Activated CD8-positive, alpha-beta memory T cell treated with anti-CD3 and anti-CD28 coated beads, Interleukin-2, amount 50 U/mL, for 48 hours (primary cell): ENCODE results near the gene TTC28.

Source experiments
- DNase-seq: peaks from one replicate; pipeline ENCODE4 v3.0.0-alpha.2; 2020

The TTC28 gene

GRCh38 chr22:28014211-28015045, 665.2 kb downstream of the TTC28 start:
- no peak for DNase-seq

DNA sequence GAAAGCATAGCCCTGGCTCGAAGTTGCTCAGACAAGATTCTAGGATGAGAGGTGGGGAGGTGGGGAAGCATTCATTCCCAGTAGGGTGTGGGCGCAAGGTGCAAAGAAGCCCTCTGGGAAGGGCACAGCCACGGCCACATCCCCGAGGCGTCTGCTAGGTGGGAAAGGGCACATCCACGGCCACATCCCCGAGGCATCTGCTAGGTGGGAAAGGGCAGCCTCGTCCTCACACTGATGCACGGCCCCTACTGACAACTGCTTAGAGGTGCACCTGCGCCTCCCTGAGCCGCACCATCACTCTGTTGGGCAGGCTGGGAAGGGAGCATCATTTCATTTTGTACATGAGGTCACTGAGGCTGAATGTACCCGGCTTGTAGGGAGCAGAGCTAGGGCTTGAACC, 666.0 kb downstream of the TTC28 start:
- DNase-seq = no peak

DNA sequence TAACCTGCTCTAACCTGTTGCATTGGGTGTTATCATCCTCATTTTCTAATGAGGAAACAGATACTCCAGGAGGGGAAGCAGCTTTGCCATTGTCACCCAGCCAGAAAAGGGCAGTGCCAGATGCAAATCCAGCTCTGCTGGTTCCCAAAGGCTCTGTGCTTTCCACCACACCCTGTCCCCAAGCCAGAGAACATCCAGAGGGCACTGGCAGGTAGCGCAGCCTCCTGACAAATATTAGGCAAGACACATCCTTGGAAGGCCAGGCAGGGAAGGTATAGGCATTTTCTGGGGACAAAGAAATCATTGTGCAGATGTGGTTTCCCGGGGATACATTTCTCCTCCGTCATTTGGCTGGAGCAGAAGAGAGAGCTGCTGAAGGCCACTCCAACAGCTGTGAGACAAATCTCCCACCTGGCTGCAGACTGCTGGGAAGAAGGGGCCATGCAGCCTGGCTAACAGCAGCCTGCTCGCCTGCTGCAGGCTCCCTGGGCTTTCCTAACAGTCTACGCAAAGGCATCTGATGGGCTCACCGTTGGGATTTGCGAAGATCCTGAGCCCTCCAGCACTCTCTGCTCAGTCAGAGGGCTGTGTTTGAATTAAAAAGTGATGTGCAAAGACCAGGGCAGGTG, 666.7 kb downstream of the TTC28 start:
- no peak for DNase-seq

DNA sequence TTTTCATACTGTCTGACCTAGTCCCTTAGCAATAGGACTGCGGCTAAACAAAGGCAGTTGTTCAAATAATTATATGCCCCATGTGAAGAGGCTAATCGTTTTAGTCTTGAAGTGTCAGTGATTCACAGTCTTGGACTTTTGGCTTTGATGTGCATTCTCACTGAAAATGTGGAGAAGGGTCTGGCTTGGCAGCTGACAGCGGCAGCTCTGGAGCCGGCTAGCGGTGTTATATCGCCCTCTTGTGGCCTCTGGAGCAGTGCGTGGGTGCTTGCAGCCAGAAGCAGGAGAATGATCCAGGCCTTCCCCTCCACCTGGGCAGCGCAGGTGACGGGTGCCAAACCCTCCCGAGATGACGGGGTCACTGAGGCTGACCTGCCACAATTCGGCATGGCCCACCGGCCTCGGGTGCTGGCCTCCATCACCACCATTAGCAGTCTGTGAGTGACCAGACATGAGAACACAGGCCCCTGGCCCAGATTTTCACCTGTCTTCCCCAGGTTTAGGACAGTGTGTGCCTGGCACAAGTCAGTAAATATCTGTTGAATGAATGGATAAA, 670.3 kb downstream of the TTC28 start:
- DNase-seq = peak; percentile 87

GRCh38 chr22:28008649-28009048, 671.0 kb downstream of the TTC28 start:
- DNase-seq = no peak

- no peak for DNase-seq
Observed at GRCh38 chr22:28008056-28008455, 671.6 kb downstream of the TTC28 start.

GRCh38 chr22:28006271-28006670, 673.4 kb downstream of the TTC28 start:
- DNase-seq = no peak

DNA sequence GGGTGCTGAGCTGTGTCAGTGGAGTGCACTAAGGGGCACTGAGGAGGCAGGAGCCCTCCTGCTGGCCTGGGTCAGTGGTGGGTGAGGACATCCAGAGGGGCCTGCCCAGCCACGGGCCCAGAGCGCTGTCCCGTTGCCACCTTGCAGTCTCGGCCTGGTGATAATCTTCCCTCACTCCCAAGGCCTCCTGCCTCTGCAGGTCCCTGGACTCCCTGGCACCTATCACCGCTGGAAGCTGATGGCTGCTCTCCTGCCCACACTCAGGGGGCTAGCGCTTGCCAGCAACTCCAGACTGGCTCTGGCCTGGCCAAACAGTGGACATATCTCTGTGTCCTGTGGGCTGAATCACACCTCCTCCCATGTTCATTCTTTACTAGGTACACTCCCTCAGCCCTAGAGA, 674.1 kb downstream of the TTC28 start:
- no peak for DNase-seq

- no peak for DNase-seq
Observed at GRCh38 chr22:28004021-28004420, 675.6 kb downstream of the TTC28 start.

DNA sequence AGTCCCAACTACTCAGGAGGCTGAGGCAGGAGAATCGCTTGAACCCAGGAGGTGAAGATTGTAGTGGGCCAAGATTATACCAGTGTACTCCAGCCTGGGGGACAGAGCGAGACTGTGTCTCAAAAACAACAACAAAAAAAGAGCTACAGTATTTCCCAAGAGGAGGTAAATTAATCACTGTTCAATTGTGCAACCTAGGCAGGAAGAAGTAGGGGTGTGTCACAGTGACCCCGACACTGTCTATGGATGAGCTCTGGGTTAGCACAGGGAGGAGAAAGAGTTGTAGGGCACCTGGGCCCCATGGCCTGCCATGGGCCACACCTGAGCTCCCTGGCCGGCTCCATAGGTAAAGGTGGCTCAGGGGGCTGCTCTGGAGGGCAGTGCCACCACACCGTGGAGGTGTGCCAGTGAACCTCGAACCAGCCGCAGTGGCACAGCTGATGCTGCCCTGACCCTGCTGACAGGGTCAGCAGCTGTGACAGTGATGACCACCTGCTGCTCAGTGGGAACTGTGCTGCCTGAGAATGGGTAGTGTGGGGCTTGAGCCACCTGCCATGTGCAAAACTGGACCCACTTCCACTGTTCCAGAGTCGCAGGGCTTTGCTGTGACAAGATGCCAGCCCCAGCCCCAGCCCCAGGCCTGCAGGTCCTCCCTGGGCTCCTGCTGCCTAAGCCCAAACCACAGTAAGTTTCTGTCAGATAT, 676.6 kb downstream of the TTC28 start:
- no peak for DNase-seq

DNA sequence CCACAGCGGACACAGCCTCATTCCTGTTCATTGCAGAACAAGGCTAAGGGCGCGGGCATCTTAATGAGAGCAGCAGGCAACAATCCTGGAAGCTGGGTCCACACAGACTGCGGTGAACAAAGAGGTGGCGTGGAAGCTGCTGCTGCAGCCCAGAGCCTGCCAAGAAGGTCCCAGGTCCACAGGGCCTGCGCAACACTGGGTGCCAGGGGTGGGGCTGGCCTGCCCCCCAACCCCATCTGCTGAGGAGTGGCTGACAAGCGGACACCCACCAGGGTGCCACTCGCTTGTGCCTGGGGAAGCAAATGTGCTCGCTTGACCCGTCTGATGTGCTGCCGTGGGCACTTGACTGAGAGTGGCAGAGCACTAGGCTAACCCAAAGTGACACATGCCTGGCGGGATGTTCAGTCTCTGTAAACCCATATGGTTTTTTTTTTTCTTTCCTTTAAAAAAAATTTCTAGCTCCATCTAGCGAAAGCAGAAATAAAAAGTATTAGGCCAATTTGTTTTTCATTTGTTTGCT, 677.4 kb downstream of the TTC28 start:
- DNase-seq = no peak

- DNase-seq = no peak
Observed at GRCh38 chr22:28001171-28001835, 678.3 kb downstream of the TTC28 start.

- DNase-seq = no peak
Observed at GRCh38 chr22:28000361-28000760, 679.3 kb downstream of the TTC28 start.

DNA sequence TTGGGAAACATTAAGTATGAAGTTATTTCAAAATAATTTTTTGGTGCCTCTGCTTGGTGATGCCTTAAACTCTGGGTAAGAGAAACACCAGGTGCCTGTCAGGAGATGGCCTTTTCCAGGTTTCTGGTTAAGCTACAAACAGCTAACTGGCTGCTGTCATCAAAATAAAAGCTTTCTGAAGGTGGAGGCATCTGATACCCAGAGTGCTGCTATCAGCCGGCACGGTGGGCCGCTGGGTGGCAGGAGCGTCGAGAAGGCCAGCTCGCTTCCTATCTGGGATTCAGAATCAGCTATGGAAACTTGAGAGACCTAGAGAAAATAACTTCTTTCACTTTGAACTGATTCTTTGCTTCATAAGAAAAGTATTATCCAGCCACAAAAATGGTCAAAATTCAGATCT, 679.8 kb downstream of the TTC28 start:
- DNase-seq = no peak

- DNase-seq = no peak
Observed at GRCh38 chr22:27998511-27999410, 680.9 kb downstream of the TTC28 start.

DNA sequence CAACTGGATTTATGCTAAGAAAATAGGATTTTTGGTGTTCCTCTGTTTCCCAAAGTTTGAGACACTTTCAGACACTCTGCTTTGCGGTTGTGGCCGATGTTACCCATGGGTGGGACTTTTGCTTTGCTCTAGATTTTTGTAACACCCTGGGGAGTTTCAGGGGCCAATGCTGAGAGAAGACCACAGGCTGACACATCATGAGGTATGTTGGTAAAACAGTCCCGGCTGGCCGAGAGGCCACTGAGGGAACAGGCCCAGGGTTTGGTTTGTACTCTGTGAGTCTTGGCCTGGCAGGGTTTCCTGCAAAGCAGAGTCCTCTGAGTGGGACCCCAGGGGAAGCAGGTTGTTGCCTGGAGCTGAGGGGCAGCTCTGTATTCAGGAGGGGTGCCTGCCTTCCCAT, 682.1 kb downstream of the TTC28 start:
- DNase-seq = no peak

GRCh38 chr22:27996981-27997380, 682.7 kb downstream of the TTC28 start:
- no peak for DNase-seq

DNA sequence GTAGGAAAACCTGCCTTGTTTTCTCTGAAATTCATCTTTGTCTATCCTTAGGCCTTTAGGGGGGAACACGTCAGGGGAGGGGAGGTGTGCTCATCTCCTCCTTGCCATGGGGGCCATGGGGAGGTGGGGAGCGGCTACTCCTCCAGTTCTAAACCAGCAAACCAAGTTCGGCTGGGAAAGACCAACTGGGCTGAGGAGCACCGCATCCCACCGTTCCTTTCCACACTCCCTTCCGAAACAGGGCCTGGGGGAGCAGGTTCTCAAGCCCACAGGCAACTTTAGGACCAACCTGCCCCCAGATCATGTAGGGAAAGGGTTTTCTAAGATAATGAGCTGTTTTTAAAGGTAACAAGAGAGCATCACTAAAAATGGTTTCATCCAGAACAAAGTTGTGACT, 683.1 kb downstream of the TTC28 start:
- no peak for DNase-seq

DNA sequence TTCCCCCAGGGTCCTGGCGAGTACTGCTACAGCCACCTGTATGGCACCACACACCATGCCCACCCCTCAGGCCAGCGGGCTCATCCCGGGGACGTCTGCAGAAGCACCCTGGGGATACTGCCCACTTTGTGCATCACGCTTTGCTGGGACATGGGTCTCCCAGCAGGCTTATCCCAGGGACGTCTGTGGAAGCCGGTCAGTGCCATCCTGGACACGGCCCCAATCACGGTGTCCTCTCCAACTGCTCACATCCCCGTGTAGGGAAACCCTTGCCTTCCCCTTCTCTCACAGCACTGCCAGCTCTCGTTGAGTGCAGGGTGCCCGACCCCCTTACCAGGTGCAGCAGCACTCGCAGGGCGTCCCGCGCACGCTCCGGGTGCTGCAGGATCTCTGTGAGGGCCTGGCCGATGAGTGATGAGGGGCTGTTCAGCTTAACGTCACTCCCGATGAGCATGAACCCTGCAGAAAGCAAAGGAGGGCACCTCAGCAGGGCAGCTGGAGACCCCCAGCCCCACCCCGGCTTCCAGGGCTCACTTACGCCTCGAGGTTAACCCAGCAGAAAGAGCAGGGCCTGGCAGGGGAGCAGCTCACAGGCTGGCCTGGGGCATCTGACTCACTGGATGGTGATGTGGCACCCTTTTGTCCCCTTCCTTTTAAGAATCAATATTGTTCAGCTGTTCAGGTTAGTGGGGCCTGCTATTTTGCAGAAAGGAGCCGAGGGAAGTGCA, 683.7 kb downstream of the TTC28 start:
- DNase-seq = no peak

DNA sequence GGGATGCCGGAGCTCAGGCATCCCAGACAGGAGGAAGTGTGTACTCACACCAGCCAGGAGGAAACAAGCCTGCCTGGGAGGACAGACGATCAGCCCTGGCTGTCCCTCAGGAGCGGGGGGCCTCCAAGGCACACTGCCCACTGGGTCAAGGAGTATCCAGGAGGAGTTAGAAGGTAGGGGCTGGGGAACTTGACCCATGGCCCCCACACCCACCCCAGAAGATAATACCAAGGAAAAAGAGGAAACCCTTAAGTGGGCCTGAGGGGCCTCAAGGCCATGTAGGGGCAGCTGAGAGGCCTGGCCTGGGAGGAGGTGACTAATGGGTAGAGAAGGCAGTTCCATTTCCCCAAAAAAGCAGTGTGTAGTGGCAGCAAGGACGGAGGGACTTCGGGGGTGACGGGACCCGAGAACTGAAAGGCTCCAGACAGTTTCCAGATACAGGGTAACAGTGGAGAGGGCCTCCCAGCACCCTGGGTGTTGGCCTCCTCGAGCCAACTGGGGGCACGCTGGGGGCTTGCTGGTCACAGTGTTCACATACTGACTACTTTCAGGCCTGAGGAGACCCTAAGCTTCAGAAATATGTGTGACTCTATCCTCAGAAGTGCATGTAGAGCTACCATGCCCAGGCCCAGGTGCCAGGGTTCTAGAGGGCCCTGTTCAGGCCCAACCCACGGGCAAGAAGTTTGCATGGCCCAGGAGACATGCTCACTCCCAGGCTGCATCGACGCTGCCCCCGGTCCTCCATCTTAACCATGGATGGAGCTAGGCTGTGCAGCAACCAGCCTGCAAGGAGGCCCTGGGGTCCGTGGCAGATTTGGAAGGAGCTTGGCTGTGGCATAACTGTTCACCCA, 684.9 kb downstream of the TTC28 start:
- DNase-seq = no peak
